GM12878 (cell line): ENCODE results near the gene VTI1A. TPM values are rescaled to one million over a fixed set of nuclear protein-coding genes. Genes with fewer than 3 reads are reported as not detected.

ENCODE experiments used
- ATAC-seq: fragments of 200-7000 bp; cut with Tn5 transposase; 3 replicates; pipeline ENCODE4 v1.9.1; 2020; ENCODE audit warnings: mild to moderate bottlenecking, moderate library complexity
- BruUV-seq: library from RNA; stranded (reverse); fragments of 400-500 nt; replicated peaks from 2 replicates; lab custom pipeline; 2021; lab: Mats Ljungman, UMichigan
- CTCF ChIA-PET: fragments of 300-600 bp; sonication (Branson Sonifier 250); formaldehyde crosslinking; extraction: SDS; loops from one replicate; lab custom pipeline; 2021; ENCODE audit warnings: inconsistent platforms; lab: Yijun Ruan, JAX
- POLR2A ChIA-PET: fragments of 350-600 bp; formaldehyde crosslinking; extraction: SDS; loops from one replicate; lab custom pipeline; 2021; ENCODE audit warnings: inconsistent platforms; lab: Charles Lee
- RAD21 ChIA-PET: fragments of 300-600 bp; sonication (Branson Sonifier 250); formaldehyde crosslinking; loops from one replicate; lab custom pipeline; 2023; ENCODE audit warnings: antibody characterized with exemption; ENCODE audit not compliant: unreplicated experiment; lab: Charles Lee
- SMC1A ChIA-PET: fragments of 300-600 bp; sonication (Branson Sonifier 250); formaldehyde crosslinking; loops from one replicate; lab custom pipeline; 2023; ENCODE audit not compliant: unreplicated experiment, uncharacterized antibody; lab: Charles Lee
- DNase-seq: peaks from one replicate; pipeline ENCODE4 v3.0.0-alpha.2; 2011; ENCODE audit warnings: low read depth, low spot score
- FAIRE-seq: peaks from 3 replicates; lab custom pipeline; 2011; peaks lifted over from hg19 to GRCh38; lab: Jason Lieb, UNC
- H2AFZ ChIP-seq: 2 replicates; pipeline ENCODE4 v1.6.0; 2011; ENCODE audit warnings: low read depth, low read length, control low read depth; ENCODE audit not compliant: control insufficient read depth
- H3K27ac ChIP-seq: 2 replicates; pipeline ENCODE4 v1.5.1; 2011; ENCODE audit warnings: control low read depth; ENCODE audit not compliant: control insufficient read depth, insufficient read depth
- H3K27me3 ChIP-seq, 2 experiments: replicated peaks in 1 of 2; 2 replicates each; pipeline versions ENCODE4 v1.6.0 to v1.6.1; 2011; ENCODE audit warnings: low read length in 1 of 2; ENCODE audit not compliant: control insufficient read depth in 2 of 2, insufficient read depth in 2 of 2
- H3K36me3 ChIP-seq, 2 experiments: 2 replicates each; pipeline ENCODE4 v1.5.1; 2011; ENCODE audit warnings: low read length in 1 of 2; ENCODE audit not compliant: control insufficient read depth in 2 of 2, insufficient read depth in 2 of 2
- H3K4me1 ChIP-seq: 2 replicates; pipeline ENCODE4 v1.6.1; 2011; ENCODE audit warnings: mild to moderate bottlenecking, low read length, moderate library complexity, mixed read lengths; ENCODE audit not compliant: control insufficient read depth, insufficient read depth
- H3K4me2 ChIP-seq: 2 replicates; pipeline ENCODE4 v1.6.0; 2011; ENCODE audit warnings: control low read depth; ENCODE audit not compliant: control insufficient read depth, insufficient read depth
- H3K4me3 ChIP-seq: fragments of 200-600 bp; sonication (generic); 2 replicates; pipeline ENCODE4 v1.5.1; 2016
- H3K79me2 ChIP-seq: 2 replicates; pipeline ENCODE4 v1.6.0; 2011; ENCODE audit warnings: low read length; ENCODE audit not compliant: control insufficient read depth, insufficient read depth
- H3K9ac ChIP-seq: 2 replicates; pipeline ENCODE4 v1.8.0; 2011; ENCODE audit warnings: low read length, control low read depth, mixed read lengths; ENCODE audit not compliant: control insufficient read depth, insufficient read depth
- H3K9me3 ChIP-seq: replicated peaks from 3 replicates; pipeline ENCODE4 v1.5.1; 2011; ENCODE audit warnings: mild to moderate bottlenecking, low read length; ENCODE audit not compliant: control insufficient read depth, insufficient read depth
- H4K20me1 ChIP-seq: 2 replicates; pipeline ENCODE4 v1.6.0; 2011; ENCODE audit not compliant: control insufficient read depth, insufficient read depth
- BCL3 ChIP-seq: IDR thresholded peaks from 2 replicates; pipeline ENCODE4 v1.6.1; 2011; ENCODE audit warnings: borderline replicate concordance, low read depth, mild to moderate bottlenecking, moderate library complexity, low read length; ENCODE audit not compliant: insufficient read depth, poor library complexity, severe bottlenecking
- CEBPZ ChIP-seq: fragments of 150-350 bp; IDR thresholded peaks from 2 replicates; pipeline ENCODE4 v1.6.1; 2016; ENCODE audit warnings: low read depth, low read length
- EP300 ChIP-seq, 2 experiments: fragments of 150-350 bp in 1 of 2; IDR thresholded peaks; 2 replicates each; pipeline ENCODE4 v1.6.1; 2011 to 2012; ENCODE audit warnings: low read depth in 2 of 2, low read length in 2 of 2, borderline replicate concordance in 1 of 2, improper control_type of control experiment in 1 of 2, inconsistent platforms in 1 of 2; ENCODE audit not compliant: control insufficient read depth in 1 of 2
- HDAC2 ChIP-seq: fragments of 200-600 bp; sonication (generic); IDR thresholded peaks from 2 replicates; pipeline ENCODE4 v1.6.1; 2017
- NFYB ChIP-seq: IDR thresholded peaks from 2 replicates; pipeline ENCODE4 v1.6.1; 2011; ENCODE audit warnings: low read depth, mild to moderate bottlenecking, low read length, improper control_type of control experiment, moderate library complexity; ENCODE audit not compliant: insufficient read depth
- NRF1 ChIP-seq: conservative IDR thresholded peaks from 2 replicates; pipeline ENCODE4 v1.6.1; 2011; ENCODE audit warnings: mild to moderate bottlenecking, low read depth, low read length, improper control_type of control experiment
- SKIL ChIP-seq: fragments of 450-650 bp; IDR thresholded peaks from 2 replicates; pipeline ENCODE4 v1.6.1; 2017; ENCODE audit warnings: mild to moderate bottlenecking, low read depth, inconsistent platforms; ENCODE audit not compliant: poor library complexity, severe bottlenecking
- SMAD5 ChIP-seq: IDR thresholded peaks from 2 replicates; pipeline ENCODE4 v1.6.1; 2016; ENCODE audit warnings: antibody characterized with exemption, low read depth
- ZSCAN29 ChIP-seq: fragments of 450-650 bp; IDR thresholded peaks from 2 replicates; pipeline ENCODE4 v1.6.1; 2017; ENCODE audit warnings: mild to moderate bottlenecking, moderate library complexity
- WGBS: methylation state at CpG from one replicate; pipeline ENCODE4 v1.1.6; 2016; ENCODE audit warnings: low lambda C conversion rate; ENCODE audit not compliant: insufficient replicate concordance, insufficient coverage; ENCODE audit errors: missing lambda C conversion rate; 5-methylcytosine and 5-hydroxymethylcytosine counted together
- in situ Hi-C: fragments of 300-500 bp; cut with MboI; formaldehyde crosslinking; loops from 9 replicates; pipeline ENCODE4 v1.14.3; 2018; ENCODE audit warnings: mixed read lengths
- intact Hi-C: fragments of 100-400 bp; cut with micrococcal nuclease; formaldehyde crosslinking; loops from one replicate; pipeline ENCODE4 v1.14.2; 2022; ENCODE audit not compliant: unreplicated experiment
- polyA plus RNA-seq, 11 experiments: library from polyadenylated mRNA; depleted of rRNA in 4 of 11; unstranded in 6 of 11; stranded (reverse) in 5 of 11; fragments of >200 nt; fragmentation: Nextera tagmentation in 4 of 11; fragmentation: Illumina TruSeq in 1 of 11; extraction: Ambion mirVana in 4 of 11; extraction: Trizol in 1 of 11; gene quantifications; 1 replicate in 1 of 11; 2 replicates in 10 of 11; pipeline versions ENCODE4 v1.2.1 to v1.2.3, GENCODE V29; 2011 to 2016; ENCODE audit warnings: inconsistent platforms in 2 of 11, missing spikeins in 2 of 11, low read depth in 1 of 11
- total RNA-seq, 4 experiments: library from RNA; depleted of rRNA in 3 of 4; stranded (reverse); fragments of >200 nt in 3 of 4; fragmentation: Illumina TruSeq in 1 of 4; extraction: Trizol in 1 of 4; gene quantifications; 2 replicates each; pipeline versions ENCODE4 v1.2.1 to v1.2.3, GENCODE V29; 2013 to 2021

VTI1A gene
- total and polyA plus RNA-seq, 10 of the 15 experiments (the other 5 are each of a cell fraction or from before 2014, with no cell fraction given): 12.4 to 43.2 (median 27.5) TPM

- BruUV-seq: no TSS peak
- FAIRE-seq: no peak
- in situ Hi-C loops: no loop called here
Observed at GRCh38 chr10:112503643-112504042, 56.6 kb downstream of the VTI1A start.

GRCh38 chr10:112507046-112507445, 60.0 kb downstream of the VTI1A start:
- H3K27ac ChIP-seq: no peak overlapping the region
- no peak overlapping the region for H3K9ac ChIP-seq
- H4K20me1 ChIP-seq: no peaks in the 10 kb centered on the region
- H3K79me2 ChIP-seq: no peaks in the 10 kb centered on the region
- ChIA-PET POLR2A (no interaction called here), CTCF (no interaction called here), RAD21 (no interaction called here), SMC1A (no interaction called here)
- BruUV-seq: no TSS peak
- DNase-seq (no peak), ATAC-seq (no peak), FAIRE-seq (no peak)
- H3K36me3 ChIP-seq: no peaks in the 10 kb centered on the region
- 71% methylated on average over 4 of the region's 4 CpGs for WGBS
- in situ Hi-C loops (no loop called here), intact Hi-C loops (no loop called here)
- H3K4me2 ChIP-seq: no peak overlapping the region
- no peak overlapping the region for H3K4me3 ChIP-seq
- H3K4me1 ChIP-seq: no peaks in the 10 kb centered on the region
- H2AFZ ChIP-seq: no peak overlapping the region
- H3K9me3 ChIP-seq: no peaks in the 10 kb centered on the region
- H3K27me3 ChIP-seq: no peaks in the 10 kb centered on the region
- TF ChIP-seq NRF1 (no peak), EP300 (IDR thresholded peaks at IDR 0.05; ENCODE audit: borderline replicate concordance in 1 of 2, control insufficient read depth in 1 of 2, low read depth in 2 of 2, low read length in 2 of 2) (no peak), BCL3 (no peak), CEBPZ (no peak), SMAD5 (no peak), ZSCAN29 (no peak)

More at GRCh38 chr10:112503643-112504042, 56.6 kb downstream of the VTI1A start:
- no peaks in the 10 kb centered on the region for H4K20me1 ChIP-seq
- no peaks in the 10 kb centered on the region for H3K9me3 ChIP-seq
- intact Hi-C loops: no loop called here
- H3K27me3 ChIP-seq: no peaks in the 10 kb centered on the region
- no peak overlapping the region for H3K4me2 ChIP-seq
- H2AFZ ChIP-seq: no peak overlapping the region
- no peaks in the 10 kb centered on the region for H3K36me3 ChIP-seq
- no peak overlapping the region for H3K9ac ChIP-seq
- SMC1A ChIA-PET: no interaction called here
- ATAC-seq (no peak), DNase-seq (no peak)
- RAD21 ChIA-PET: no interaction called here
- H3K4me3 ChIP-seq: no peak overlapping the region
- no peaks in the 10 kb centered on the region for H3K4me1 ChIP-seq
- H3K79me2 ChIP-seq: no peaks in the 10 kb centered on the region
- H3K27ac ChIP-seq: no peak overlapping the region
- 96% methylated on average over 2 of the region's 2 CpGs for WGBS
- POLR2A ChIA-PET: no interaction called here
- CTCF ChIA-PET: no interaction called here
- no peak for TF ChIP-seq NFYB
- TF ChIP-seq SKIL: no peak
- no peak for TF ChIP-seq HDAC2
